ENCODE data around the gene MOGAT2.
"Not testable (repeated sequence)": the region's sequence is repeated elsewhere in the genome, so short reads cannot be mapped to it uniquely, and the experiment has no call there.

The MOGAT2 gene

GRCh38 chr11:75745807-75746206, 28.2 kb downstream of the MOGAT2 start:
- H3K27ac ChIP-seq, result no peak overlapping the region
- TF ChIP-seq CTCF (conservative IDR thresholded peaks at IDR 0.05), result no peak

GRCh38 chr11:75748729-75749273, 31.2 kb downstream of the MOGAT2 start:
- H3K27ac ChIP-seq, result not testable (repeated sequence)

GRCh38 chr11:75754933-75755332, 37.3 kb downstream of the MOGAT2 start:
- H3K27ac ChIP-seq, result not testable (repeated sequence)

GRCh38 chr11:75757651-75758050, 40.0 kb downstream of the MOGAT2 start:
- H3K27ac ChIP-seq, result no peak overlapping the region
- no peak for TF ChIP-seq ZFX (IDR thresholded peaks at IDR 0.05)
- no peak for TF ChIP-seq CTCF (conservative IDR thresholded peaks at IDR 0.05)

- TF ChIP-seq ZFX (IDR thresholded peaks at IDR 0.05), result no peak
- no peak overlapping the region for H3K27ac ChIP-seq
Measured at GRCh38 chr11:75759832-75760231, 42.2 kb downstream of the MOGAT2 start.

GRCh38 chr11:75760243-75760642, 42.6 kb downstream of the MOGAT2 start:
- no peak overlapping the region for H3K27ac ChIP-seq
- TF ChIP-seq CTCF (conservative IDR thresholded peaks at IDR 0.05), result no peak
- no peak for TF ChIP-seq ZFX (IDR thresholded peaks at IDR 0.05)

- H3K27ac ChIP-seq, result no peak overlapping the region
- TF ChIP-seq CTCF (conservative IDR thresholded peaks at IDR 0.05), result no peak
- no peak for TF ChIP-seq ZFX (IDR thresholded peaks at IDR 0.05)
Measured at GRCh38 chr11:75760710-75761493, 43.3 kb downstream of the MOGAT2 start.

GRCh38 chr11:75762158-75762557, 44.5 kb downstream of the MOGAT2 start:
- TF ChIP-seq ZFX (IDR thresholded peaks at IDR 0.05) (no peak), CTCF (conservative IDR thresholded peaks at IDR 0.05) (no peak)
- H3K27ac ChIP-seq, result no peak overlapping the region

- no peak for TF ChIP-seq ZFX (IDR thresholded peaks at IDR 0.05)
- no peak for TF ChIP-seq CTCF (conservative IDR thresholded peaks at IDR 0.05)
- no peak overlapping the region for H3K27ac ChIP-seq
Measured at GRCh38 chr11:75762885-75763284, 45.2 kb downstream of the MOGAT2 start.

Data from C4-2B (cell line).